WTC11 (cell line): ENCODE data around the gene MC5R. TPM values are rescaled to one million over a fixed set of nuclear protein-coding genes. Genes with fewer than 3 reads are reported as not detected.
"Not testable (repeated sequence)": the region's sequence is repeated elsewhere in the genome, so short reads cannot be mapped to it uniquely, and the experiment has no call there.

Experiments used
- ATAC-seq: fragments of 200-7000 bp; cut with Tn5 transposase; 2 replicates; pipeline ENCODE4 v1.10.0; 2021; ENCODE audit warnings: mild to moderate bottlenecking, moderate library complexity
- CTCF ChIA-PET: fragments of 300-600 bp; sonication (Branson Sonifier 250); formaldehyde crosslinking; loops from one replicate; lab custom pipeline; 2021; ENCODE audit warnings: antibody characterized with exemption; lab: Charles Lee
- POLR2A ChIA-PET: fragments of 350-600 bp; sonication (Branson Sonifier 250); formaldehyde crosslinking; loops from one replicate; lab custom pipeline; 2021; ENCODE audit warnings: antibody characterized with exemption; lab: Charles Lee
- DNase-seq: peaks from one replicate; pipeline ENCODE4 v3.0.0; 2021; ENCODE audit warnings: low spot score
- H3K27ac Mint-ChIP-seq: 2 replicates; pipeline ENCODE4 v1.8.0; 2021; ENCODE audit warnings: mixed read lengths
- H3K27me3 Mint-ChIP-seq: 2 replicates; pipeline ENCODE4 v1.8.0; 2021; ENCODE audit warnings: low read depth, mild to moderate bottlenecking, moderate library complexity, mixed read lengths
- H3K36me3 Mint-ChIP-seq: 2 replicates; pipeline ENCODE4 v1.8.0; 2021; ENCODE audit warnings: mixed read lengths
- H3K4me1 Mint-ChIP-seq: 2 replicates; pipeline ENCODE4 v1.8.0; 2022; ENCODE audit warnings: mixed read lengths
- H3K4me3 Mint-ChIP-seq: 2 replicates; pipeline ENCODE4 v1.8.0; 2021; ENCODE audit warnings: mild to moderate bottlenecking, moderate library complexity, mixed read lengths
- H3K9me3 Mint-ChIP-seq: 2 replicates; pipeline ENCODE4 v1.8.0; 2021; ENCODE audit warnings: mixed read lengths
- ATF1 ChIP-seq: sonication (generic); formaldehyde crosslinking; IDR thresholded peaks from 2 replicates; pipeline ENCODE4 v1.8.1; 2023; ENCODE audit warnings: mild to moderate bottlenecking, moderate library complexity, missing genetic modification reagents
- ATF3 ChIP-seq: sonication (generic); formaldehyde crosslinking; conservative IDR thresholded peaks from 2 replicates; pipeline ENCODE4 v1.8.1; 2022; ENCODE audit warnings: mild to moderate bottlenecking, missing genetic modification reagents
- FOXP1 ChIP-seq: sonication (generic); formaldehyde crosslinking; IDR thresholded peaks from 2 replicates; pipeline ENCODE4 v1.8.0; 2022; ENCODE audit warnings: missing genetic modification reagents, mild to moderate bottlenecking, moderate library complexity, borderline replicate concordance
- GABPB1 ChIP-seq: sonication (generic); formaldehyde crosslinking; IDR thresholded peaks from 2 replicates; pipeline ENCODE4 v1.8.1; 2023; ENCODE audit warnings: mild to moderate bottlenecking, missing genetic modification reagents
- GTF2I ChIP-seq: fragments of 250-450 bp; sonication (Bioruptor Pico); conservative IDR thresholded peaks from 2 replicates; pipeline ENCODE4 v1.4.0; 2021; ENCODE audit warnings: mild to moderate bottlenecking
- MLX ChIP-seq: sonication (generic); formaldehyde crosslinking; IDR thresholded peaks from 2 replicates; pipeline ENCODE4 v1.8.1; 2023; ENCODE audit warnings: mild to moderate bottlenecking, missing genetic modification reagents, moderate library complexity
- NFATC4 ChIP-seq: fragments of 250-450 bp; sonication (Bioruptor Pico); IDR thresholded peaks from 2 replicates; pipeline ENCODE4 v1.9.0; 2021; ENCODE audit warnings: mild to moderate bottlenecking
- NR3C1 ChIP-seq: sonication (generic); formaldehyde crosslinking; conservative IDR thresholded peaks from 2 replicates; pipeline ENCODE4 v1.8.1; 2023; ENCODE audit warnings: low read depth, mild to moderate bottlenecking, missing genetic modification reagents
- OVOL2 ChIP-seq: fragments of 250-450 bp; sonication (Bioruptor Pico); IDR thresholded peaks from 2 replicates; pipeline ENCODE4 v1.9.0; 2021; ENCODE audit warnings: mild to moderate bottlenecking, borderline replicate concordance
- RORB ChIP-seq: fragments of 250-450 bp; sonication (Bioruptor Pico); IDR thresholded peaks from 2 replicates; pipeline ENCODE4 v1.9.0; 2021; ENCODE audit warnings: mild to moderate bottlenecking
- SMAD4 ChIP-seq: sonication (generic); formaldehyde crosslinking; IDR thresholded peaks from 2 replicates; pipeline ENCODE4 v1.8.0; 2022; ENCODE audit warnings: mild to moderate bottlenecking, missing genetic modification reagents
- SP1 ChIP-seq: sonication (generic); formaldehyde crosslinking; conservative IDR thresholded peaks from 2 replicates; pipeline ENCODE4 v1.8.1; 2022; ENCODE audit warnings: missing genetic modification reagents
- TEAD4 ChIP-seq: sonication (generic); formaldehyde crosslinking; IDR thresholded peaks from 2 replicates; pipeline ENCODE4 v1.8.0; 2022; ENCODE audit warnings: mild to moderate bottlenecking, missing genetic modification reagents
- ZBTB21 ChIP-seq: sonication (generic); formaldehyde crosslinking; IDR thresholded peaks from 2 replicates; pipeline ENCODE4 v1.8.1; 2023; ENCODE audit warnings: mild to moderate bottlenecking, missing genetic modification reagents, borderline replicate concordance
- ZNF671 ChIP-seq: fragments of 250-450 bp; sonication (Bioruptor Pico); IDR thresholded peaks from 2 replicates; pipeline ENCODE4 v1.8.0; 2021; ENCODE audit warnings: mild to moderate bottlenecking
- total RNA-seq: library from RNA; stranded (reverse); gene quantifications from 3 replicates; pipeline ENCODE4 v1.2.3, GENCODE V29; 2021
- TF ChIP-seq, protein P1 (sequence below): sonication (generic); formaldehyde crosslinking; IDR thresholded peaks from 2 replicates; pipeline ENCODE4 v1.8.1; 2023; ENCODE audit warnings: mild to moderate bottlenecking, missing genetic modification reagents

The MC5R gene
- total RNA-seq, 1 experiment from 2014 or later: 0.15 TPM

DNA sequence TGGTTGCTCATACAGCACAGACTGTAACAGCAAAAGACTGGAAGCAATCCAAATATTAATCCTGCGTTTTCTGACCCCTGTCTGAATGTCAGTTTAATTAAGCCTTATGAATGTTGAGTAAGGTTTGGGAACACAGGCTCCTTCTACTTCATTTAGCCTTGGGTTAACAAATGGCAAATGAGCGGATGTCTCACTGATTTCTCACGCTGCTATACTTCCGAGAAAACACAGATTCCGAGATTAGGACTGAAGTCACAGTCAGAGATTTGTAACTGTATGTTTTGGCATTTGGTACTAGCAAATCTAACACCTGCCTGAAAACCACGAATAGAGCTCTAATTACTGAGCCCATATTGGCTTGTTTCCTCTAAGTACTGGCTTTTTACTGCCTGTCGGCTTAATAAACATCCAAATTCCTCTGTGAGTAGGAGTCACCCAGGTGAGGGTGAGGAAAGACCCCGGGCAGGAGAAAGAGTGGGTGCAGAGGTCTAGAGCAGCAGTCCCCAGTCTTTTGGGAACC is 10.6 kb downstream of the MC5R start (continued):
- TF ChIP-seq RORB (CRISPR knock-in tag) (no peak), MLX (CRISPR knock-in tag) (no peak), SMAD4 (no peak), ZNF671 (CRISPR knock-in tag) (no peak)

GRCh38 chr18:13835202-13835601 is 11.3 kb downstream of the MC5R start:
- TF ChIP-seq, protein P1, sequence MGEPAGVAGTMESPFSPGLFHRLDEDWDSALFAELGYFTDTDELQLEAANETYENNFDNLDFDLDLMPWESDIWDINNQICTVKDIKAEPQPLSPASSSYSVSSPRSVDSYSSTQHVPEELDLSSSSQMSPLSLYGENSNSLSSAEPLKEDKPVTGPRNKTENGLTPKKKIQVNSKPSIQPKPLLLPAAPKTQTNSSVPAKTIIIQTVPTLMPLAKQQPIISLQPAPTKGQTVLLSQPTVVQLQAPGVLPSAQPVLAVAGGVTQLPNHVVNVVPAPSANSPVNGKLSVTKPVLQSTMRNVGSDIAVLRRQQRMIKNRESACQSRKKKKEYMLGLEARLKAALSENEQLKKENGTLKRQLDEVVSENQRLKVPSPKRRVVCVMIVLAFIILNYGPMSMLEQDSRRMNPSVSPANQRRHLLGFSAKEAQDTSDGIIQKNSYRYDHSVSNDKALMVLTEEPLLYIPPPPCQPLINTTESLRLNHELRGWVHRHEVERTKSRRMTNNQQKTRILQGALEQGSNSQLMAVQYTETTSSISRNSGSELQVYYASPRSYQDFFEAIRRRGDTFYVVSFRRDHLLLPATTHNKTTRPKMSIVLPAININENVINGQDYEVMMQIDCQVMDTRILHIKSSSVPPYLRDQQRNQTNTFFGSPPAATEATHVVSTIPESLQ: no peak
- TF ChIP-seq GABPB1 (CRISPR knock-in tag) (no peak), ZBTB21 (CRISPR knock-in tag) (no peak), NR3C1 (CRISPR knock-in tag) (no peak), NFATC4 (CRISPR knock-in tag) (no peak), GTF2I (no peak)
- no peaks in the 10 kb centered on the region for H3K27me3 Mint-ChIP-seq
- H3K4me3 Mint-ChIP-seq: no peak overlapping the region
- ChIA-PET POLR2A (no interaction called here), CTCF (interaction anchor here (0.6 to 3.1 kb wide), 3 partner anchors 22 to 251 kb away, joined by 3 to 15 read pairs (median 4); no protein-coding TSS in a partner anchor)
- H3K27ac Mint-ChIP-seq: no peak overlapping the region
- H3K4me1 Mint-ChIP-seq: peaks cover 15% of the 10 kb centered on the region; the same call in 1 of the 2 replicates
- DNase-seq (no peak), ATAC-seq (no peak)
- H3K9me3 Mint-ChIP-seq: peaks cover 6% of the 10 kb centered on the region
- no peaks in the 10 kb centered on the region for H3K36me3 Mint-ChIP-seq

DNA sequence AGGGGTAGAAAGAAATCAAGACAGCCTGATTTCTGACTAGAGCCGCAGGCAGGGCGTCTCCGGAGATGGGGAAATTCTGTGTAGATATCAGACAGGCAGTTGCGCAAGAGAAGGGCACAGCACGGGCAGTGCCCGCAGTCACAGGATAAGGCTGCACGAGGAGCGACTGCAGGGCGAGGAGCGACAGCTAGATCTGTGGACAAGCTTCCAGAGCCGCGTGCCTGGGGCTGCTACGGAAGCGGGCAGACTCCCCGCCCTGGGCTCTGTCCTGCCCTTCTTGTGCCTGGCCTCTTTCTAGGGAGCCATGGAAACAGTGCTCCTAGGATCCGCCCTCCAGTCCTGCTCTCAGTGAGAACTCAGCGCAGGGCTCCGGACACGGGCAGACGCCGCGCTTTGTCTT is 12.6 kb downstream of the MC5R start:
- ChIA-PET CTCF (interaction anchor here (1.9 kb wide), 1 partner anchor 24 kb away, joined by 8 read pairs; no protein-coding TSS in a partner anchor), POLR2A (no interaction called here)
- Mint-ChIP-seq H3K9me3 (peaks cover 6% of the 10 kb centered on the region), H3K27me3 (no peaks in the 10 kb centered on the region), H3K27ac (no peak overlapping the region), H3K4me3 (no peak overlapping the region), H3K4me1 (peaks cover 15% of the 10 kb centered on the region; the same call in 1 of the 2 replicates), H3K36me3 (no peaks in the 10 kb centered on the region)
- TF ChIP-seq ATF3 (CRISPR knock-in tag): no peak
- TF ChIP-seq ATF1 (CRISPR knock-in tag): no peak
- TF ChIP-seq SP1 (CRISPR knock-in tag): no peak
- TF ChIP-seq FOXP1 (CRISPR knock-in tag): no peak
- no peak for TF ChIP-seq SMAD4
- TF ChIP-seq NR3C1 (CRISPR knock-in tag): no peak
- no peak for ATAC-seq
- no peak for DNase-seq

DNA sequence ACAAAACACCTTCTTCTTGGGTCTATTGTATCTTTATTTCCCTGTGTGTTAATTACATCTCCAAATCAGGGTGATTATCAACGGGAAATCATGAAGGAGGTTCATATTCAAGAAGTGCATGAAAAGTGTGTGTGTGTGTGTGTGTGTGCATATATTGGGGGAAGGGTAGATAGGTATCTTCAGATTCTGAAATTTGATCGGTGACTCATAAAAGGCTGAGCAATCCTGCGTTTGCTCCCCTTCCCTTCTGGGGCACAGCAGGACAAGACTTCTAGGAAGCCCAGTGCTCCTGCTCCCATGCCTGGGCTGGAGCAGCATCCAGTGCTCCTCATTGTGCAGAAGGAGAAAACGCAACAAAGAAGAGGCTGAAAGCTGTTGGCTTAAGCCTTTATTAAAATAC is 25.8 kb downstream of the MC5R start:
- ATAC-seq (no peak), DNase-seq (no peak)
- Mint-ChIP-seq H3K4me1 (no peaks in the 10 kb centered on the region), H3K9me3 (peaks cover 54% of the 10 kb centered on the region), H3K27me3 (no peaks in the 10 kb centered on the region), H3K36me3 (peaks cover 10% of the 10 kb centered on the region), H3K27ac (no peak overlapping the region), H3K4me3 (no peak overlapping the region)
- TF ChIP-seq NR3C1 (CRISPR knock-in tag): no peak
- TF ChIP-seq TEAD4 (CRISPR knock-in tag): no peak
- TF ChIP-seq OVOL2 (CRISPR knock-in tag): no peak
- TF ChIP-seq MLX (CRISPR knock-in tag): no peak
- CTCF ChIA-PET: no interaction called here
- POLR2A ChIA-PET: no interaction called here

- H3K4me3 Mint-ChIP-seq, ATAC-seq, CTCF ChIA-PET, H3K36me3 Mint-ChIP-seq, H3K4me1 Mint-ChIP-seq, H3K27ac Mint-ChIP-seq, DNase-seq: not testable (repeated sequence)
- POLR2A ChIA-PET: interaction anchor here (0.6 kb wide), 1 partner anchor 8 kb away, joined by 5 read pairs; no protein-coding TSS in a partner anchor
- peaks cover 22% of the 10 kb centered on the region for H3K27me3 Mint-ChIP-seq
- peaks cover 15% of the 10 kb centered on the region for H3K9me3 Mint-ChIP-seq
These were observed 38.9 kb downstream of the MC5R start for GRCh38 chr18:13862898-13863297.
